Ishikawa (cell line): ENCODE measurements around the gene GNL3.

Source experiments
- CEBPB ChIP-seq: IDR thresholded peaks from 2 replicates; pipeline ENCODE4 v1.6.1; 2012
- CREB1 ChIP-seq: IDR thresholded peaks from 2 replicates; pipeline ENCODE4 v1.6.1; 2012; ENCODE audit warnings: low read depth
- EGR1 ChIP-seq: IDR thresholded peaks from 2 replicates; pipeline ENCODE4 v1.6.1; 2012
- EP300 ChIP-seq: IDR thresholded peaks from 2 replicates; pipeline ENCODE4 v1.6.1; 2012; ENCODE audit warnings: borderline replicate concordance
- FOXM1 ChIP-seq: IDR thresholded peaks from 2 replicates; pipeline ENCODE4 v1.6.1; 2012; ENCODE audit warnings: low read depth, borderline replicate concordance
- NFIC ChIP-seq: IDR thresholded peaks from 2 replicates; pipeline ENCODE4 v1.6.1; 2012
- RAD21 ChIP-seq: IDR thresholded peaks from 2 replicates; pipeline ENCODE4 v1.6.1; 2012; ENCODE audit warnings: low read depth
- TAF1 ChIP-seq: IDR thresholded peaks from 2 replicates; pipeline ENCODE4 v1.6.1; 2012; ENCODE audit warnings: low read depth, mild to moderate bottlenecking
- TCF12 ChIP-seq: IDR thresholded peaks from 2 replicates; pipeline ENCODE4 v1.6.1; 2012; ENCODE audit warnings: low read depth
- TEAD4 ChIP-seq: IDR thresholded peaks from 2 replicates; pipeline ENCODE4 v1.6.1; 2012
- YY1 ChIP-seq: IDR thresholded peaks from 2 replicates; pipeline ENCODE4 v1.6.1; 2012; ENCODE audit warnings: low read depth
- ZBTB7A ChIP-seq: IDR thresholded peaks from 2 replicates; pipeline ENCODE4 v1.6.1; 2012; ENCODE audit warnings: low read depth
- TF ChIP-seq, protein P1 (sequence below): IDR thresholded peaks from 2 replicates; pipeline ENCODE4 v1.6.1; 2012
- TF ChIP-seq, protein P2 (sequence below): IDR thresholded peaks from 2 replicates; pipeline ENCODE4 v1.6.1; 2012; ENCODE audit warnings: low read depth, mild to moderate bottlenecking
- TF ChIP-seq, protein P3 (sequence below): IDR thresholded peaks from 2 replicates; pipeline ENCODE4 v1.6.1; 2012

Gene GNL3

DNA sequence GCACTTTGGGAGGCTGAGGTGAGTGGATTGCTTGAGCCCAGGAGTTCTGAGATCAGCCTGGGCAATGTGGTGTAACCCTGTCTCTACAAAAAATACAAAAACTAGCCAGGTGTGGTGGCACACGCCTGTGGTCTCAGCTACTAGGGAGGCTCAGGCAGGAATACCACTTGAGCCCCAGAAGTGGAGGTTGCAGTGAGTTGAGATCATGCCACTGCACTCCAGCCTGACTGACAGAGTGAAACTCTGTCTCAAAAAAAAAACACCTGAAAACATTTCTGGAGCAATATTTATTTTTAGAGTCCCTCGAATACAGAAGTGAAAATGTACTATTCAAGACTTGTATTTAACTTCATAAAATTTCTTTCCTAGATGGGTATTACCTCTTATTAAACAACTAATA is 24.7 kb downstream of the GNL3 start:
- TF ChIP-seq NFIC (no peak), YY1 (no peak), TCF12 (no peak), TEAD4 (no peak), FOXM1 (no peak), EP300 (no peak), RAD21 (no peak), CREB1 (no peak), CEBPB (no peak), ZBTB7A (no peak), TAF1 (no peak), EGR1 (no peak)
- TF ChIP-seq, protein P1, sequence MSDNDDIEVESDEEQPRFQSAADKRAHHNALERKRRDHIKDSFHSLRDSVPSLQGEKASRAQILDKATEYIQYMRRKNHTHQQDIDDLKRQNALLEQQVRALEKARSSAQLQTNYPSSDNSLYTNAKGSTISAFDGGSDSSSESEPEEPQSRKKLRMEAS: no peak
- TF ChIP-seq, protein P2, sequence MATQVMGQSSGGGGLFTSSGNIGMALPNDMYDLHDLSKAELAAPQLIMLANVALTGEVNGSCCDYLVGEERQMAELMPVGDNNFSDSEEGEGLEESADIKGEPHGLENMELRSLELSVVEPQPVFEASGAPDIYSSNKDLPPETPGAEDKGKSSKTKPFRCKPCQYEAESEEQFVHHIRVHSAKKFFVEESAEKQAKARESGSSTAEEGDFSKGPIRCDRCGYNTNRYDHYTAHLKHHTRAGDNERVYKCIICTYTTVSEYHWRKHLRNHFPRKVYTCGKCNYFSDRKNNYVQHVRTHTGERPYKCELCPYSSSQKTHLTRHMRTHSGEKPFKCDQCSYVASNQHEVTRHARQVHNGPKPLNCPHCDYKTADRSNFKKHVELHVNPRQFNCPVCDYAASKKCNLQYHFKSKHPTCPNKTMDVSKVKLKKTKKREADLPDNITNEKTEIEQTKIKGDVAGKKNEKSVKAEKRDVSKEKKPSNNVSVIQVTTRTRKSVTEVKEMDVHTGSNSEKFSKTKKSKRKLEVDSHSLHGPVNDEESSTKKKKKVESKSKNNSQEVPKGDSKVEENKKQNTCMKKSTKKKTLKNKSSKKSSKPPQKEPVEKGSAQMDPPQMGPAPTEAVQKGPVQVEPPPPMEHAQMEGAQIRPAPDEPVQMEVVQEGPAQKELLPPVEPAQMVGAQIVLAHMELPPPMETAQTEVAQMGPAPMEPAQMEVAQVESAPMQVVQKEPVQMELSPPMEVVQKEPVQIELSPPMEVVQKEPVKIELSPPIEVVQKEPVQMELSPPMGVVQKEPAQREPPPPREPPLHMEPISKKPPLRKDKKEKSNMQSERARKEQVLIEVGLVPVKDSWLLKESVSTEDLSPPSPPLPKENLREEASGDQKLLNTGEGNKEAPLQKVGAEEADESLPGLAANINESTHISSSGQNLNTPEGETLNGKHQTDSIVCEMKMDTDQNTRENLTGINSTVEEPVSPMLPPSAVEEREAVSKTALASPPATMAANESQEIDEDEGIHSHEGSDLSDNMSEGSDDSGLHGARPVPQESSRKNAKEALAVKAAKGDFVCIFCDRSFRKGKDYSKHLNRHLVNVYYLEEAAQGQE: no peak
- TF ChIP-seq, protein P3, sequence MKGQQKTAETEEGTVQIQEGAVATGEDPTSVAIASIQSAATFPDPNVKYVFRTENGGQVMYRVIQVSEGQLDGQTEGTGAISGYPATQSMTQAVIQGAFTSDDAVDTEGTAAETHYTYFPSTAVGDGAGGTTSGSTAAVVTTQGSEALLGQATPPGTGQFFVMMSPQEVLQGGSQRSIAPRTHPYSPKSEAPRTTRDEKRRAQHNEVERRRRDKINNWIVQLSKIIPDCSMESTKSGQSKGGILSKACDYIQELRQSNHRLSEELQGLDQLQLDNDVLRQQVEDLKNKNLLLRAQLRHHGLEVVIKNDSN: no peak

DNA sequence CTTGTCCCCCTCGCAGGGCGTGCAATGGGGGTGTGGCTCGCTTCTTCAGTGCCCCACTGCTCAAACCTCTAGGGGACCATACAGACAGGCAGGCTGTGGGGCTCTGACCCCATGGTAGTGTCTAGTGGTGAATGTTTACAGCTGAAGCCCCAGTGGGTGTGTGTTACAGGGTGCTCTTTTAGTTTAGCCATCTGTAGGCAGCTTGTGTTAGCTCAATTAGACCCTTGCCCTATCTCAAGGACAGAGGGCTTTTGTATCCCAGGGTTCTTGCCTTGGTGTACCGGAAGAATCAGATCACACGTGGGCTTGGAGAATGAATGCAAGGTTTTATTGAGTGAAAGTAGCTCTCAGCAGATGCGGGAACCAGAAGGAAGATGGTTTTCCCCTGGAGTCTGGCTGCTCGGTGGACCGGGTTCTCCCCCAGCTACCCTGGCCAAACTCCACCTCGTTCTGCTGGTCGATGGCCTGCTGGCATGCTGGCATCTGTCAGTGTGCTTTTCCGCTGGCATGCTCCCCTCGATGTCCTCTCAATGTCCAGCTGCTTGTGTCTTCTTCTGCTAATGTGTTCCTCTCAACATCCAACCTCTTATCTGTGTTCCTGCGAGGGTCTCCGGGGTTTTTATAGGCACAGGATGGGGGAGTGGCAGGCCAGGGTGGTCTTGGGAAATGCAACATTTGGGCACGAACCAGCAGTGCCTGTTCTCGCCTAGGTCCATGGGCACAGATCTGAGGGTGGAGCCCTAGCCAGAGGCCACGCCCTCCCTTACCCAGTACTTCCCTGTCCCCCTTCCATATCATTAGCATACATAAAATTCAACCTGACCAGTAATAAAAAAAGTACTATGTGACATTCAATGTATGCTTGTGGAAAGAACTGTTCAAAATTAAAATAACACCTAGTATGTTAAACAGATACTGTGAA is 26.7 kb downstream of the GNL3 start:
- TF ChIP-seq, protein P1: no peak
- TF ChIP-seq, protein P3: no peak
- TF ChIP-seq TCF12: no peak
- no peak for TF ChIP-seq YY1
- no peak for TF ChIP-seq TAF1
- no peak for TF ChIP-seq CEBPB
- TF ChIP-seq TEAD4: no peak
- TF ChIP-seq RAD21: no peak
- TF ChIP-seq NFIC: no peak
- no peak for TF ChIP-seq ZBTB7A
- no peak for TF ChIP-seq CREB1
- TF ChIP-seq EP300: no peak
- no peak for TF ChIP-seq FOXM1
- no peak for TF ChIP-seq EGR1
- TF ChIP-seq, protein P2: no peak

DNA sequence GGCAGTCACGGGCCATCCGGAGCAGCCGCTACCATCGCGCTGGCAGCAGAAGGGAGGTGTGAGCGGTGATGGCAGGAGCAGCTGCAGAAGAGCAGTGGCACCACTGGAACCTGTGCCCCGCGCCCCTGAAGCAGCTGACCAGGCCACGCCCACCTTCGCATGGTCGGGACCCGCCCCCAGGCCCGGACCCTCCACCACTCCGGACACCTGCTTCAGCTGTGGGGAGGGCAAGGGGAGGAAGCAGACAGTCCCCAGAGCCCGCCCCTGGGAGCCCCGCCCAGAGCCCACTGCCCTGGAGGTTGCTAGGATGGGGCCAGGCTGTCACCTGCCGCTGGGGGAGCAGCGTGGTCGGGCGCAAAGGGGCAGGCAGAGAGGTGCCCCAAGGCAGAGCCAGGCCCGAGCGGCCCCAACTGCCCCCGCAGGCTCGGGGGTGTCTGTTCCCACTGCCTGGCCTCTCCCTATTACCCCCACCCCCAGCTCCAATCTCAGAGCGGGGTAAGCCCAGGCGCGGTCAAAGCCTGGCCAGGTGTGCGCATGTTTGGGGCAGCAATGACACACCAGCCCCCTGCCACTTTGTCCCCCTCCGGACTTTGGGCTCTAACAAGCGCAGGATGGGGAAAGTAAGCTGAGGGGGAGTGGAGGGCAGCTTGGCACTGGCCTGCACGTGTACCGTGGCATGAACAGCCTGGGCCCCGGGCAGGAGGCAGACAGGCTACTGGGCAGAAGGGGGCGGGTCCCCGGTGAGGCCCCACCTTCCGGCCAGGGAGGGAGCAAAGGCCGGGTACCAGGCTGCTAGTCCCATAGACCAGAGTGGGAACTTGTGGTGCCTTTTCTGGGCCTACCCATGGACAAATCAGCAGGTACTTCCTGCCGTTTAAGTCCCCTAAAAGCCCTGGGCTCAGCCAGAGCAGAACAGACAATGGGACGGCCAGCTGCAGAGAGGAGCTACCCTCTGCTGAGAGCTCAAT is 28.8 kb downstream of the GNL3 start:
- TF ChIP-seq TCF12 (no peak), FOXM1 (no peak), RAD21 (no peak), EGR1 (no peak), CREB1 (no peak)
- TF ChIP-seq, protein P2: no peak
